Spinal cord (tissue), 10 donors: Measurements from ENCODE around the gene NDUFA13. TPM values are rescaled to one million over a fixed set of nuclear protein-coding genes. Genes with fewer than 3 reads are reported as not detected.

Experiments
- DNase-seq, 6 donors: peaks; one replicate each; pipeline versions ENCODE4 v3.0.0 to v3.0.0-alpha.2; 2013 to 2015; ENCODE audit warnings: low spot score in 6 of 6, low read depth in 4 of 6
- H3K27ac ChIP-seq: one replicate; pipeline ENCODE4 v1.5.1; 2013; ENCODE audit warnings: low read depth, low read length, control low read depth
- H3K27me3 ChIP-seq: one replicate; pipeline ENCODE4 v1.6.1; 2013; ENCODE audit warnings: low read length; ENCODE audit not compliant: control insufficient read depth, insufficient read depth
- H3K36me3 ChIP-seq: one replicate; pipeline ENCODE4 v1.6.1; 2013; ENCODE audit warnings: low read length; ENCODE audit not compliant: control insufficient read depth, insufficient read depth
- H3K4me1 ChIP-seq: one replicate; pipeline ENCODE4 v1.6.1; 2013; ENCODE audit warnings: low read length; ENCODE audit not compliant: control insufficient read depth, insufficient read depth
- H3K4me3 ChIP-seq: one replicate; pipeline ENCODE4 v1.5.1; 2013; ENCODE audit warnings: low read depth, low read length, control low read depth
- H3K9me3 ChIP-seq: one replicate; pipeline ENCODE4 v1.6.1; 2013; ENCODE audit warnings: low read length; ENCODE audit not compliant: control insufficient read depth, insufficient read depth
- WGBS: methylation state at CpG from one replicate; pipeline ENCODE4 v1.1.5; 2013; ENCODE audit warnings: missing lambda C conversion rate; ENCODE audit not compliant: insufficient coverage; 5-methylcytosine and 5-hydroxymethylcytosine counted together
- polyA plus RNA-seq, 2 donors: library from polyadenylated mRNA; unstranded; fragments of 120-200 nt; gene quantifications; one replicate each; pipeline ENCODE4 v1.2.1, GENCODE V29; 2013; ENCODE audit not compliant: insufficient read length in 2 of 2
- total RNA-seq, 2 donors: library from RNA; depleted of rRNA in 1 of 2; stranded (reverse); fragments of 120-200 nt in 1 of 2; fragments of >200 nt in 1 of 2; gene quantifications; one replicate each; pipeline versions ENCODE4 v1.2.3 to v1.2.4, GENCODE V29; 2013 to 2014
- donor health status: healthy.

Gene NDUFA13
- total and polyA plus RNA-seq, 4 donors: 103 to 393 (median 345) TPM

- peaks cover 55% of the 10 kb centered on the region for H3K36me3 ChIP-seq
These were observed 53.1 kb downstream of the NDUFA13 start for GRCh38 chr19:19568802-19569756.

GRCh38 chr19:19570571-19570970 lies 54.5 kb downstream of the NDUFA13 start:
- H3K27ac ChIP-seq: no peak overlapping the region
- H3K4me3 ChIP-seq: no peak overlapping the region
- H3K36me3 ChIP-seq: peaks cover 43% of the 10 kb centered on the region
- no peaks in the 10 kb centered on the region for H3K27me3 ChIP-seq
- DNase-seq: no peak
- no peaks in the 10 kb centered on the region for H3K4me1 ChIP-seq
- whole genome bisulfite sequencing: 66% methylated on average over 4 of the region's 10 CpGs
- H3K9me3 ChIP-seq: no peaks in the 10 kb centered on the region

More at GRCh38 chr19:19568802-19569756, 53.1 kb downstream of the NDUFA13 start:
- no peak for DNase-seq
- no peaks in the 10 kb centered on the region for H3K4me1 ChIP-seq
- no peak overlapping the region for H3K4me3 ChIP-seq
- no peaks in the 10 kb centered on the region for H3K27me3 ChIP-seq
- no peak overlapping the region for H3K27ac ChIP-seq
- WGBS: 96% methylated on average over 8 of the region's 25 CpGs
- H3K9me3 ChIP-seq: no peaks in the 10 kb centered on the region

GRCh38 chr19:19571071-19571786 lies 55.2 kb downstream of the NDUFA13 start:
- H3K4me1 ChIP-seq: no peaks in the 10 kb centered on the region
- H3K9me3 ChIP-seq: no peaks in the 10 kb centered on the region
- H3K27ac ChIP-seq: no peak overlapping the region
- DNase-seq: no peak
- H3K36me3 ChIP-seq: peaks cover 39% of the 10 kb centered on the region
- WGBS: 89% methylated on average over 10 of the region's 11 CpGs
- H3K27me3 ChIP-seq: no peaks in the 10 kb centered on the region
- no peak overlapping the region for H3K4me3 ChIP-seq

- DNase-seq: no peak
- Histone ChIP-seq H3K36me3 (peaks cover 12% of the 10 kb centered on the region), H3K4me3 (no peak overlapping the region), H3K27me3 (no peaks in the 10 kb centered on the region), H3K4me1 (peaks cover 4% of the 10 kb centered on the region), H3K27ac (no peak overlapping the region), H3K9me3 (no peaks in the 10 kb centered on the region)
- 70% methylated on average over 6 of the region's 6 CpGs for WGBS
These were observed 59.4 kb downstream of the NDUFA13 start for GRCh38 chr19:19575411-19575810.

Other genes with a start within 250 kb of the NDUFA13 start
- gene TM6SF2, start 242.9 kb upstream of the NDUFA13 start, total RNA-seq: 1 to 10 TPM in 1 of 2 donors, under 1 TPM in 1; 0.89 to 2.8 TPM
- 1 to 10 TPM; 1.8 to 3.2 TPM for gene TM6SF2, start 242.9 kb upstream of the NDUFA13 start, polyA plus RNA-seq
- gene SUGP1, start 195.7 kb upstream of the NDUFA13 start, total RNA-seq: 10 to 100 TPM; 35.5 to 40.3 TPM
- 10 to 100 TPM; 61.3 to 62.3 TPM for gene SUGP1, start 195.7 kb upstream of the NDUFA13 start, polyA plus RNA-seq
- 10 to 100 TPM; 28.0 to 41.8 TPM for gene MAU2, start 195.4 kb upstream of the NDUFA13 start, total RNA-seq
- gene MAU2, start 195.4 kb upstream of the NDUFA13 start, polyA plus RNA-seq: 10 to 100 TPM; 52.4 to 78.8 TPM
- 10 to 100 TPM; 14.2 to 26.3 TPM for gene GATAD2A, start 110.5 kb upstream of the NDUFA13 start, total RNA-seq
- 10 to 100 TPM; 43.7 to 44.1 TPM for gene GATAD2A, start 110.5 kb upstream of the NDUFA13 start, polyA plus RNA-seq
- gene TSSK6, start 677 bp upstream of the NDUFA13 start, total RNA-seq: 1 to 10 TPM in 1 of 2 donors, under 1 TPM in 1; 0.61 to 1.4 TPM
- gene TSSK6, start 677 bp upstream of the NDUFA13 start, polyA plus RNA-seq: 1 to 10 TPM; 2.0 to 2.2 TPM
- gene YJEFN3, start 12.7 kb downstream of the NDUFA13 start, total RNA-seq: 1 to 10 TPM; 4.4 to 9.2 TPM
- gene YJEFN3, start 12.7 kb downstream of the NDUFA13 start, polyA plus RNA-seq: 10 to 100 TPM; 20.9 to 30.6 TPM
- under 1 TPM; 0.33 to 0.59 TPM for gene CILP2, start 22.0 kb downstream of the NDUFA13 start, total RNA-seq
- gene CILP2, start 22.0 kb downstream of the NDUFA13 start, polyA plus RNA-seq: 1 to 10 TPM in 1 of 2 donors, under 1 TPM in 1; 0.98 to 1.0 TPM
- 1 to 10 TPM; 4.3 to 7.2 TPM for gene PBX4, start 102.5 kb downstream of the NDUFA13 start, total RNA-seq
- gene PBX4, start 102.5 kb downstream of the NDUFA13 start, polyA plus RNA-seq: 10 to 100 TPM in 1 of 2 donors, 1 to 10 TPM in 1; 9.7 to 13.6 TPM
- gene LPAR2, start 112.0 kb downstream of the NDUFA13 start, total RNA-seq: 10 to 100 TPM in 1 of 2 donors, 1 to 10 TPM in 1; 5.3 to 19.8 TPM
- gene LPAR2, start 112.0 kb downstream of the NDUFA13 start, polyA plus RNA-seq: 10 to 100 TPM; 67.1 to 80.0 TPM
- 10 to 100 TPM in 1 of 2 donors, 1 to 10 TPM in 1; 5.2 to 10.8 TPM for gene GMIP, start 127.4 kb downstream of the NDUFA13 start, total RNA-seq
- gene GMIP, start 127.4 kb downstream of the NDUFA13 start, polyA plus RNA-seq: 10 to 100 TPM; 16.3 to 20.8 TPM
- gene ATP13A1, start 147.5 kb downstream of the NDUFA13 start, total RNA-seq: 10 to 100 TPM; 21.3 to 34.3 TPM
- gene ATP13A1, start 147.5 kb downstream of the NDUFA13 start, polyA plus RNA-seq: 10 to 100 TPM; 67.3 to 82.2 TPM
- 10 to 100 TPM in 1 of 2 donors, 1 to 10 TPM in 1; 9.7 to 10.5 TPM for gene ZNF101, start 152.6 kb downstream of the NDUFA13 start, total RNA-seq
- 10 to 100 TPM; 12.7 to 19.1 TPM for gene ZNF101, start 152.6 kb downstream of the NDUFA13 start, polyA plus RNA-seq
- 10 to 100 TPM; 18.0 to 24.2 TPM for gene ZNF14, start 216.9 kb downstream of the NDUFA13 start, total RNA-seq
- 10 to 100 TPM in 1 of 2 donors, 1 to 10 TPM in 1; 9.9 to 11.8 TPM for gene ZNF14, start 216.9 kb downstream of the NDUFA13 start, polyA plus RNA-seq